Measurements from ENCODE around the gene ARRDC3.
"Not testable (repeated sequence)": the region's sequence is repeated elsewhere in the genome, so short reads cannot be mapped to it uniquely, and the experiment has no call there.

ARRDC3 gene

GRCh38 chr5:91357012-91357634 is 26.0 kb downstream of the ARRDC3 start:
- no peak for DNase-seq

- not testable (repeated sequence) for DNase-seq
Observed at GRCh38 chr5:91354867-91355266, 28.2 kb downstream of the ARRDC3 start.

- DNase-seq, result no peak
Observed at GRCh38 chr5:91352831-91353695, 30.1 kb downstream of the ARRDC3 start.

- no peak for DNase-seq
Observed at GRCh38 chr5:91345461-91345860, 37.7 kb downstream of the ARRDC3 start.

GRCh38 chr5:91344661-91345200 is 38.4 kb downstream of the ARRDC3 start:
- DNase-seq, result not testable (repeated sequence)

GRCh38 chr5:91343916-91344315 is 39.2 kb downstream of the ARRDC3 start:
- no peak for DNase-seq

- DNase-seq, result not testable (repeated sequence)
Observed at GRCh38 chr5:91342931-91343330, 40.2 kb downstream of the ARRDC3 start.

GRCh38 chr5:91341154-91341553 is 42.0 kb downstream of the ARRDC3 start:
- no peak for DNase-seq

GRCh38 chr5:91340532-91340931 is 42.6 kb downstream of the ARRDC3 start:
- DNase-seq, result no peak

- DNase-seq, result no peak
Observed at GRCh38 chr5:91339063-91339705, 43.9 kb downstream of the ARRDC3 start.

GRCh38 chr5:91332267-91333045 is 50.7 kb downstream of the ARRDC3 start:
- DNase-seq, result peak in 1 of 5 experiments; percentile 85

GRCh38 chr5:91331705-91332104 is 51.4 kb downstream of the ARRDC3 start:
- no peak for DNase-seq

GRCh38 chr5:91329283-91329682 is 53.8 kb downstream of the ARRDC3 start:
- peak in 1 of 5 experiments; percentile 89 for DNase-seq

GRCh38 chr5:91328743-91329142 is 54.4 kb downstream of the ARRDC3 start:
- DNase-seq, result no peak

GRCh38 chr5:91322981-91323380 is 60.1 kb downstream of the ARRDC3 start:
- not testable (repeated sequence) for DNase-seq

GRCh38 chr5:91319667-91320066 is 63.5 kb downstream of the ARRDC3 start:
- no peak for DNase-seq

- DNase-seq, result peak in 2 of 5 experiments; percentile 22 to 62
Observed at GRCh38 chr5:91318724-91319123, 64.4 kb downstream of the ARRDC3 start.
